ENCODE data around the gene DHX9.

Gene DHX9

DNA sequence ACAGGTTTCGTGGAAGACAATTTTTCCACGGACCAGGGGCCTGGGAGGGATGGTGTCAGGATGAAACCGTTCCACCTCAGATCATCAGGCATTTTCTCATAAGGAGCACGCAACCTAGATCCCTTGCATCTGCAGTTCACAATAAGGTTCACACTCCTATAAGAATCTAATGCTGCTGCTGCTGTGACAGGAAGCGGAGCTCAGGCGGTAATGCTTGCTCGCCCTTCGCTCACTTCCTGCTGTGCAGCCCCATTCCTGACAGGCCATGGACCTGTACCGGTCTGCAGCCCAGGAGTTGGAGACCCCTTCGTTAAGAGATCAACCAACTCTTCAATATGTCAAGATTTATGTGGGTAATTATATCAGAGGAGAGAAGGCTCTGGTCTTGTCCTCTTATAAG lies 3.3 kb upstream of the DHX9 start:
- DNase-seq (ENCODE audit: low read depth in 2 of 2, low spot score in 1 of 2): no peak

DNA sequence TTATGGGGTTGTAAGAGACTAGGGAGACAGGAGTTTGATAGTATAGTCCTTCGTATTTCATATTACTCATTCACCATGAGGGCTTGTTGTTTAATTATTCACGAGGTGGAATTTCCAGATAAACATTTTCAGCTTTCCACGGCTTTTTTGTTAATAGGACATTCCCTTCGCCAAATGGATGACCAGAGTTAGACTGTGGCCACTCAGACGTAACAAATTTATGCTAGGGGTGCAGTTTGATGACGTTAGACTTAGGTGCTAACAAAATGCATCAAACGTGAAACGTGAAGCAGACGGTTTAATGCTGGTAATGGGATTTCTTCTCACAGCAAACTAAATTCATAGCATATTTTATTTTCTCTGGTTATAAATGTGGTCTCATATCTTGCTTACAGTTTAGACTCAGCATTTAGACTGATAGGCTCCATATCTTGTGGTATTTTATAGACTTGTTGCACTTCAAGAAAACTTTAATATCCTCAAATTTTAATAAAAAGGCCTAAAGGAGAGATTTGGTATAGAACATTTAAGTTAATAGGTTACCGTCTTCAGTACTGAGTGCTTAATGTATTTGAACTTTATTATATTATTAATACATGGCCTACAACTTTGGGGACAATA lies 2.3 kb downstream of the DHX9 start:
- DNase-seq (ENCODE audit: low read depth in 2 of 2, low spot score in 1 of 2): no peak

DNA sequence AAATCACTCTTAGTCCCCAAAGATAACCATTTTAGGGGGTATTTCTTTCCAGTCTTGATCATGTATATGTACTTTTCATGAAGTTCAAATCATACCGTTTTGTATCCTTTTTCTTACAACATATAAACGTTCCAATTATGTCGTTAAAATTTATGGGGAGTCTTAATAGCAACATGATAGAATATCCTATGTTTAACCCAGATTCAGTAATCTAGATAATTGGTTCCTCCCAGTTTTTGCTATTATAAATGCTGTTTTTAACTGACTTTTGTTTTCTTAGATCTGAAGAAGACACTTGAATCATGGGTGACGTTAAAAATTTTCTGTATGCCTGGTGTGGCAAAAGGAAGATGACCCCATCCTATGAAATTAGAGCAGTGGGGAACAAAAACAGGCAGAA lies 3.1 kb downstream of the DHX9 start:
- DNase-seq (ENCODE audit: low read depth in 2 of 2, low spot score in 1 of 2): no peak

DNA sequence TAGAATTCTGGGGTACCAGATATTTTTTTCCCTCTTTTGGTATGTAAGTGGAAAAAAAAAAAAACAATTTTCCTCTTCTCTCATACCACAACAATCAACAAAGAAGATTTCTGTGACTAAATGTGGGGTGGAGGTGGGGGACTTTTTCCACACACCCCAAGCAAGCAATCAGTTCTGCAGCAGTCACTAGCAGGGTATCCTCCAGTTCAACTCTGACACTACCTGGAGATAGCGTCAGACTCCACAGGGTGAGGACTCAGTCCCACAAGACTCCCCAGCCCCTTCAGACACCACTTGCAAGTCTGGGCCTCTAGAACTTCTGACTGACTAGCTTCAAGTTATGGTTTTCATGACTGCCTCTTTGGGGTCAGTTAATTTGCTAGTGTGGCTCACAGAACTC lies 6.2 kb downstream of the DHX9 start:
- no peak for DNase-seq (ENCODE audit: low read depth in 2 of 2, low spot score in 1 of 2)

DNA sequence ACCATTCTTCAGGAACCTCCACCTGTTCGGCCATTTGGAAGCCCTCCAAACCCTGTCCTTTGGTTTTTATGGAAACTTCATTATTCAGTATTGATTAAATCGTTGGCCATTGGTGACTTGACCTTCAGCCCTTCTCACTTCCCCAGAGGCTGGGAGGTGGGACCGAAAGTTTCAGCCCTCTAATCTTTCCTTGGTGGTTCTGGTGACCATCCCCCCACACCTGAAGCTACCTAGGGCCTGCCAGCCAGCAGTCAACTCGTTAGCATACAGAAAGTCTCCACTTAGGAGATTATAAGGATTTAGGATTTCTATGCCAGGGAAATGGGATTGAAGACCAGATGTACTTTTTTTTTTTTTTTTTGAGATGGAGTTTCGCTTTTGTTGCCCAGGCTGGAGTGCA lies 6.7 kb downstream of the DHX9 start:
- DNase-seq (ENCODE audit: low read depth in 2 of 2, low spot score in 1 of 2): no peak

DNA sequence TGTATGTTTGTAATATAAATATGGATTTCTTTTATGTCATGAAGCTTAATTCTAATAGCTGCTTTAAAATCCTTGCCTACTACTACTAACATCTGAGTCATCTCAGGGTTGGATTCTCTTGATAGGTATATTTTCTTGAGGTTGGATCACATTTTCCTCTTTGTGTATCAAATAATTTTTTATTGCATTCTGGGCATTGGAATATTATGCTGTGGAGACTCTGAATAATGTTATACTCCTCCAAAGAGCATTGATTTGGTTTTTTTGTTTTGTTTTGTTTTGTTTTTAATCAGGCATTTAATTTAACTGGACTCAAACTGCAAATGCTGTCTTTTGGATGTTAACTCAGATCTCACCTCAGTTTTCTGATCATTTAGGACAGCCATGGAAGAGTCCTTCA lies 8.0 kb downstream of the DHX9 start:
- no peak for DNase-seq (ENCODE audit: low read depth in 2 of 2, low spot score in 1 of 2)

DNA sequence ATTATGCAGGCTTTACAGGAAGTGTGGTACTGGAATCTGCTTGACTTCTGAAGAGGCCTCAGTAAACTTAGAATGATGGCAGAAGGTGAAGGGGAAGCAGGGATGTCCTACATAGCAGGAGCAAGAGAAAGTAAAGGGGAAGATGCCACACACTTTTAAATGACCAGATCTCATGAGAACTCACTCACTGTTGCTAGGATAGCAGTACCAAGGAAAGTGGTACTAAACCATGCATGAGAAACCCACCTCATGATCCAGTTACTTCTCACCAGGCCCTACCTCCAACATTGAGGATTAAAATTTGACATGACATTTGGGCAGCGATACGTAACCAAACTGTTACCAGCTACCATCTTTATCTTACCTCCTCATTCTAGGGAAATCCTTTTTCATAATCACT lies 9.6 kb downstream of the DHX9 start:
- DNase-seq (ENCODE audit: low read depth in 2 of 2, low spot score in 1 of 2): no peak

DNA sequence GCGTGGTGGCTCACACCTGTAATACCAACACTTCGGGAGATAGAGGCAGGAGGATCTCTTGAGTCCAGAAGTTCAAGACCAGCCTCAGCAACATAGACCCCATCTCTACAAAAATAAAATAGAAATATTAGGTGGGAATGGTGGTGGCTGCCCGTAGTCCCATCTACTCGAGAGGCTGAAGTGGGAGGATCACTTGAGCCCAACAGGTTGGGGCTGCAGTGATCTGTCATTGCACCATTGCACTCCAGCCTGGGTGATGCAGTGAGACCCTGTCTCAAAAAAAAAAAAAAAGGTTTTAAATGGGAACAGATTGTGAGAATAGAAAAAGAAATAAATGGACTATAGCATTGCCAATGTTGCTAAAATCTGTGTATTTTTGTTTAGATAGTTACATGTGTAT lies 11.2 kb downstream of the DHX9 start:
- DNase-seq (ENCODE audit: low read depth in 2 of 2, low spot score in 1 of 2): no peak

DNA sequence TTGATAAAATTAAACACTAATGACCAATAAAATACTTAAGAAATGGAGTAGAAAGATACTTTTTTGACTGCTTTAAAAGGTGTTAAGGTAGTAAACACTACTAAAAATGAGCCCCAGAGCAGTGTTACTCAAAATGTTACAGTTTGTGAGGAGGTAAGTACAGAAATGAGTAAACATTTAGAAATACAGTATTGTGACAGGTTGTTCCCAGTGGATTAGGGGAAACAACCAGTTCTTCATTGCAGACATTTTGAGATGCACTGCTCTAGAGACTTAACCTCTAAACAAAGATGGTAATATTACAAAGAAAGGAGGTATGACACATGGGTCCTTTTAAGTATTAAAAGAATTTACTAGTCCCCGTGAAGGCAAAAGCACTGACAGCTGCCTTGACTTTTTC lies 12.7 kb downstream of the DHX9 start:
- no peak for DNase-seq (ENCODE audit: low read depth in 2 of 2, low spot score in 1 of 2)

DNA sequence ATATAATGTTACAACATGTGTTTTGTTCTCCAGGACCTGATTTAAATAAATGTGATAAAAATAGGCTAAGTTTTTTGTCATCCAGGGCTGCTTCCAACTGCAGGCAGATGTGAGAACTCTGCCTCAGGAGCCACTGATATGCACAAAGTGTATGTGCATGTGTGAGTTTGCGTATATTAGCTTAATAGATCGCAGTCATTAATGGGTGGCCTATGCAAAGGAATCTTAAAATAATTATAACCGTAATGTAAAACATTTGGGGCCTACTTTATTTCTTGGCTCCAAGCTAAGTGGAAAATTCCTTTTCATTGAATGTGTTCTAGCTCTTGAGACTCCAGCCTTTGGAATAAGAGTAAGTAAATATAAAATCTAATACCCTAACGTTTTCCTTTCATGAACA lies 16.8 kb downstream of the DHX9 start:
- no peak for DNase-seq (ENCODE audit: low read depth in 2 of 2, low spot score in 1 of 2)

DNA sequence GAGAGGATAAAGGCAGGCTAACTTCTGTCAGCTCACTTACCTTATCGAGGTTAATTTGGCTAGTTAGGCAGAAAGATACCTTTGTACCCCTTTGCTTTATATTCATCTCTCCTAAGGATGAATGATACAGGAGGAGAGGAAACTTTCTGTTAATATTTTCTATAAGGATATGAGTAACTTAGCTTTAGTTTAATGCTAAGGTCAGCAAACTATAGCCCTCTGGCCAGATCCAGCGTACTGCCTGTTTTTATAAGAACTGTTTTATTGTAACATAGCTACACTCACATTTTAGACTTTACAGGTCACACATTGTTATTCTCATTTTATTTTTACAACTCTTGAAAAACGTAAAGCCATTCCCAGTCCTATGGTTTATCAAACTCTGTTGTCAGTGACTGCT lies 18.1 kb downstream of the DHX9 start:
- DNase-seq (ENCODE audit: low read depth in 2 of 2, low spot score in 1 of 2): no peak

DNA sequence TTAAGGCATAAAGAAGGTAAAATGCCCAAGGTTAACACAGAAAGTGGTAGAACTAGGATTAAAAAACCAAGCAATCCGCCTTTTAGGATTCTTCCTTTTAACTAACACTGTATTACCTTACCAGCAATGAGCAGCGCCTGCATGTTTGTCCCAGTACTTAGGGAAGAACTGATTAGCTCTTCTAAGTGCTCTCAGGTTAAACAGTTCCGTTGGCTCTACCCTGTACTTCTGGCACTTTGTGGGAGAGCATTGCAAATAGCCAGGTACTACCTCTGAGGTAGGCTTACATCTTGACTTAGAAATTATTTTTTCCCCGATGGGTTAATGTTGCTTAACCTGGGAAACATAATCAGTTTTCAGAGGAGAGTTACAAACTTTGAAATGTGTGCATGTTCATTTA lies 21.5 kb downstream of the DHX9 start:
- DNase-seq (ENCODE audit: low read depth in 2 of 2, low spot score in 1 of 2): no peak

DNA sequence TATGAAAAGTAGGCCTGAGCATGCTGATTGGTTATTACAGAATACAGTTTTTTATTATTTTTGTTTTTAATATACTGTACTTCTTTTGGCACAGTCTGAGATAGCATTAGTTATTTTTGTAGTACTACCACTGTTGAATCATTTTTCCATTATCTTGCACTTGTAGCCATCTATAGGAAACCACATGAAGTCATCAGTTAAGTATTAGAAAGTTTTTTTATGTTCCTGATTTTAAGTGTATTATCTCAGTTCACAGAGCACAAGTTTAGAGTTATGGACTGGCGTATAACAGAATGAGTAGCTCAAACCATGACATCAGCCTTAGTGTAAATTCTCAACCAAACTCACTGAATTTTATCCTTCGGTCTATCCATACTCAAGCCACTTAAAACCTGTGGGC lies 22.8 kb downstream of the DHX9 start:
- no peak for DNase-seq (ENCODE audit: low read depth in 2 of 2, low spot score in 1 of 2)

DNA sequence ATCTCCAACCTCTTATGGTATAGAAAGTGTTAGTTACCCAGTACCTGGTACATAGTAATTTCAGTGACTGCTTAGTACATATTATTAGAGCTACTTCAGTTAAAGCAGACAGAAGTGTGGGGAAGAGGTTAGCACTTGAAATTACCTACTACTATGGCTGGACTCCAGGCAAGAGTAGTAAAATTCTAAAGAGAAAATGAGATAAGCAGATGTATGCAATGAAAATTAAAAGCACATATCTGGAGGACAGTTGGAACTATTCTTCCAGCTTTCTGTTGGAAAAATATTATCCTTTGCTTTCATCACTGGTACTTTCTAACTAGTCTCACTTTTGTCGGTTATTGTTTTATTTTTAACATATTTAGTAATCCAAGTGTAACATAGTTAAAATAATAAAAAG lies 23.7 kb downstream of the DHX9 start:
- DNase-seq (ENCODE audit: low read depth in 2 of 2, low spot score in 1 of 2): no peak

DNA sequence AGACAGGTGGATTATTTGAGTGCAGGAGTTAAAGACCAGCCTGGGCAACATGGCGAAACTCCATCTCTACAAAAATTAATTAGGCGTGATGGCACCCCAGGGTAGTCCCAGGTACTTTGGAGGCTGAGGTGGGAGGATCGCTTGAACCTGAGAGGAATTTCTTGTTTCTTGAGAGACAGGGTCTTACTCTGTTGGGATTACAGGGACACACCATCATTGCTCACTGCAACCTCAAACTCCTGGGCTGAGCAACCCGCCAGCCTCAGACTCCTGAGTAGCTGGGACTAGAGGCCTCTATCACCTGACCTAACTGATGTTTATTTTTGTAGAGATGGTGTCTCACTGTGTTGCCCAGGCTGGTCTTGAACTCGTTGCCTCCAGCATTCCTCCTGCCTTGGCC lies 24.8 kb downstream of the DHX9 start:
- no peak for DNase-seq (ENCODE audit: low read depth in 2 of 2, low spot score in 1 of 2)

DNA sequence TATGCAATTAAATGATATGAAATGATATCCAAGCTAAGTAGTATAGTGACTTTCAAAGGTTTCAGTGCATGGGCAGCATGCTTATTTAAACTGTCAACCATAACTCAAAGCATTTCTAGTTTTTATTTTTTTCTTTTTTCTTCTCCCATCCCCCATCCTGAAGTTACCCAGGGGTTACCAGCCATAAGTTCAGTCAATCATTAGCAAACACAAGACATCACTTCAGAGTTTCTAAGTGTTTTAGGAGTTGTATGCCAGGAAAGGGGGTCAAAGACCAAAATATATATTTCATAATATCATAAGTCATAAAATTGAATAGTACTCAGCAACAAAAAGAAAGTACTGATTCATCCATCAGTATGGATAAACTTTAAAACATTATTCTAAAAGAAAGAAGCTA lies 28.7 kb downstream of the DHX9 start:
- DNase-seq (ENCODE audit: low read depth in 2 of 2, low spot score in 1 of 2): no peak

DNA sequence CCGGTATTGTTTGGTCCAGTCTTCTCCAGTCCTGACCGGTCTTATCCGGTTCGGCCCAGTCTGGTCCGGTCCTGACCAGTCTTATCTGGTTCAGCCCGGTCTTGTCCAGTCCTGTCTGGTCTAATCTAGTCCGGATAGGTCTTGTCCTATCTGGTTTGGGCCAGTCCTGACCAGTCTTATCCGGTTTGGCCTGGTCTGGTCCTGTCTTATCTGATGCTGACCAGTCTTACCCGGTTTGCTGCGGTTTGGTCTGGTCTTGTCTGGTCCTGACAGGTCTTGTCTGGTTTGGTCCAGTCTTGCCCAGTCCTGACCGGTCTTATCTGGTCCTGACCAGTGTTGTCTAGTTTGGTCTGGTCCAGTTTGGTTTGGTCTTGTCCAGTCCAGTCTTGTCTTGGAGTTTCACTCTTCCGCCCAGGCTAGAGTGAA lies 30.1 kb downstream of the DHX9 start:
- no peak for DNase-seq (ENCODE audit: low read depth in 2 of 2, low spot score in 1 of 2)

DNA sequence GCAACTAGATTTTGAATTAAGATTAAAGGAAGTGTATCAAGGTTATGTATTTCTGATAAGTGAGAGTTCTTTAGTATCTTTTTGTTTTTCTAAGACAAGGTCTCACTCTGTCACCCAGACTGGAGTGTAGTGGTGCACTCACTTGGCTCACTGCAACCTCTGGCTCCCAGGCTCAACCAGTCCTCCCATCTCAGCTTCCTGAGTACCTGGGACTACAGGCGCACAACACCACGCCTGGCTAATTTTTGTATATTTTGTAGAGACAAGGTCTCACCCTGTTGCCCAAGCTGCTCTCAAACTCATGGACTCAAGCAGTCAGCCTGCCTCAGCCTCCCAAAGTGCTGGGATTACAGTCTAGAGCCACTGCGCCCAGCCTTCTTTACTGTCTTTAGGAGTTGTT lies 33.7 kb downstream of the DHX9 start:
- DNase-seq (ENCODE audit: low read depth in 2 of 2, low spot score in 1 of 2): no peak

DNA sequence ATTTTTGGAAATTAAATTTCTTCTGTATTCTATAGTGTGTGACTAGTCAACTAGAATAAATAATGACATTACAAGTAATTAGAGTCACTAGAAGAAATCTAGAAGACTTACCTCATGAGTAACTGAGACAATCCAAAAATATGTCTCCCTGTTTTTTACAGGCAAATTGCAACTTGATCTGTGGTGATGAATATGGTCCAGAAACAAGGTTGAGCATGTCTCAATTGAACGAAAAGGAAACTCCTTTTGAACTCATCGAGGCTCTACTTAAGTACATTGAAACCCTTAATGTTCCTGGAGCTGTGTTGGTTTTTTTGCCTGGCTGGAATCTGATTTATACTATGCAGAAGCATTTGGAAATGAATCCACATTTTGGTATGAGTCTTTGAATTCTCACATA lies 36.7 kb downstream of the DHX9 start:
- DNase-seq (ENCODE audit: low read depth in 2 of 2, low spot score in 1 of 2): no peak

DNA sequence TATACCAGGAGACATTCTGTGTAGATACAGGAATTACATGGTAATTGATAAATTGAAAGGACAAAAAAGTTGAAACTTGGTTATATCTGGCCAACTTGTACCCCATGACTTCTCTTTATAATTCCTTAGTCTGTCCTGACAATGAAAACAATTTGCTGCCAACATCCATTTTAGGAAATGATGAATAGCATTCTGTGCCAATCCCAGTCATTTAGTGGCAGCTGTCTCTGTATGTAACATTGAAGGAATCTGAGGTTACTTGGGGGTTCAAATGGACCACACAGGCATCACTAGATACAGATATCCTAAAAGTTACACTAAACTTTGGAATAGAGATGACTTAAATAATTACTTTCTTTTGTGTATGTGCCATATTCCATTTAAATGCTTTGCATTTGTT lies 38.2 kb downstream of the DHX9 start:
- no peak for DNase-seq (ENCODE audit: low read depth in 2 of 2, low spot score in 1 of 2)

DNA sequence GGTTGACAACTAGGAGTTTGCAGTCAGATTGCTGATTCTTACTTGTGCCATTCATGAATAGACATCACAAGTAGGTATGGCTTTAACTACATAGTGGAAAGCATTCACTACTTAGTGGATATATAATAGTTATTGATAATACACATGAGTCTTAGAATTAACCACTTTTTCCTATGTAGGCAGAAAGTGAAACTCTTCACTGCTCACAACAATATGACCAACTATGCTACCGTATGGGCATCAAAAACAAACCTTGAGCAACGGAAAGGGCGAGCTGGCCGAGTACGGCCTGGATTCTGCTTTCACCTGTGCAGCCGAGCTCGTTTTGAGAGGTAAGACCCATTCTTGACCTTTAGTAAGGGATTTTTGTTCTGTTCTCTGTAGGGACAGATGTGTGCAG lies 38.7 kb downstream of the DHX9 start:
- no peak for DNase-seq (ENCODE audit: low read depth in 2 of 2, low spot score in 1 of 2)

DNA sequence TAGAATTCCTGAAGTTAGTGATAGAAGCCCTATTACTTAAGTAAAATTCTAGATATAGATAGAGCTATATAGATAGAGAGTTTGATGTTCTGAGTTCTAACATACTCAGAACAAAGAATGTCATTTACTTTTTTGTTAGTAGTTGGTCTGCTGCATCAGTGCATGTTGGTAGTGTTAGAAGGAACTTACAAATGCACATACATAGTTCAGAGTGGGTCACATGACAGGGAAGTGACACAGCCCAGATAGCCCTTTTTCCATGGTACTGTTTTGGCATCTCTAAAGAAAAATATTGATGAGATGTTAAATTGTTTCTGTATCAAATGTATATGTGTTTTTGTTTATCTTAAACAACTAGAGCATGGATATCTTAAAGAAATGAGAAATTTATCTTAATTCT lies 45.7 kb downstream of the DHX9 start:
- DNase-seq (ENCODE audit: low read depth in 2 of 2, low spot score in 1 of 2): no peak

DNA sequence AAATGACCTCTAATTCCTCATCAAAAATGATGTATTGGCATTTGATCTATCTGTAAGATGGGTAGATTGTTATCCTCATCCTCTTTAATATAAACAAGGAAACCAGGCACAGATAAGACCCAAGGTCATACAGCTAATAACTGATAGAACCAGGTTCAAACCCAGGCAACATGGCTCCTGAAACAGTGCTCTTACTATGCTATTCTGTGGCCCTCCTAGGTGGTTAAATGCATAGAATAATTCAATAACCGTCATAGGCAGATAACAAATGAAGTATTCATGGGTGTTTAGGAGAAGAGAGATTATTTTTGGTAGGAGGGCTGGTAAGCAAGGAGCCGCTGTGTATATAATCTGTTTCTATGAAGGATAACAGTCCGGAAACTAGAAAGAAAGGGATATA lies 46.4 kb downstream of the DHX9 start:
- no peak for DNase-seq (ENCODE audit: low read depth in 2 of 2, low spot score in 1 of 2)

DNA sequence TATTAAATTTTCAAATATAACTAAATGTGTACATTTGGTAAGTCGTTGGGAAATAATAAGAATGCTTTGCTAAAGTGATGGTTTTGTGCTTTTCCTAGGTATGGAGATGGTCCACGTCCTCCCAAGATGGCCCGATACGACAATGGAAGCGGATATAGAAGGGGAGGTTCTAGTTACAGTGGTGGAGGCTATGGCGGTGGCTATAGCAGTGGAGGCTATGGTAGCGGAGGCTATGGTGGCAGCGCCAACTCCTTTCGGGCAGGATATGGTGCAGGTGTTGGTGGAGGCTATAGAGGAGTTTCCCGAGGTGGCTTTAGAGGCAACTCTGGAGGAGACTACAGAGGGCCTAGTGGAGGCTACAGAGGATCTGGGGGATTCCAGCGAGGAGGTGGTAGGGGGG lies 47.8 kb downstream of the DHX9 start:
- no peak for DNase-seq (ENCODE audit: low read depth in 2 of 2, low spot score in 1 of 2)
